ENCODE results near the gene CRYBA2. TPM values are rescaled to one million over a fixed set of nuclear protein-coding genes. Genes with fewer than 3 reads are reported as not detected.

CRYBA2 gene
- total RNA-seq, 2 donors from 2014 or later, result 2.6 to 3.5 TPM

- Mint-ChIP-seq H3K9me3 (no peaks in the 10 kb centered on the region), H3K4me1 (peaks cover 9% of the 10 kb centered on the region), H3K4me3 (peak overlapping the region; percentile 30), H3K27me3 (ENCODE audit: insufficient read depth) (peaks cover 96% of the 10 kb centered on the region), H3K36me3 (ENCODE audit: low read depth) (no peaks in the 10 kb centered on the region), H3K27ac (no peak overlapping the region)
- Histone ChIP-seq H3K36me3 (ENCODE audit: control insufficient read depth, insufficient read depth, low read length) (no peaks in the 10 kb centered on the region), H3K27me3 (ENCODE audit: control insufficient read depth, insufficient read depth, low read length, poor library complexity, severe bottlenecking) (peaks cover 98% of the 10 kb centered on the region), H3K9me3 (ENCODE audit: control insufficient read depth, low read length) (no peaks in the 10 kb centered on the region), H3K9ac (ENCODE audit: extremely low read depth, low read length, poor library complexity, severe bottlenecking) (no peak overlapping the region), H3K4me3 (ENCODE audit: low read length) (no peak overlapping the region), H3K4me1 (ENCODE audit: control insufficient read depth, insufficient read depth, low read length) (peaks cover 6% of the 10 kb centered on the region), H3K27ac (ENCODE audit: low read depth, low read length) (no peak overlapping the region)
- DNase-seq, result peak; percentile 66
- 5 to 7% methylated on average over 13 to 26 of the region's 26 CpGs for WGBS, 2 experiments (ENCODE audit: insufficient coverage in 1 of 2, insufficient read length in 1 of 2)
- TF ChIP-seq, protein P1, sequence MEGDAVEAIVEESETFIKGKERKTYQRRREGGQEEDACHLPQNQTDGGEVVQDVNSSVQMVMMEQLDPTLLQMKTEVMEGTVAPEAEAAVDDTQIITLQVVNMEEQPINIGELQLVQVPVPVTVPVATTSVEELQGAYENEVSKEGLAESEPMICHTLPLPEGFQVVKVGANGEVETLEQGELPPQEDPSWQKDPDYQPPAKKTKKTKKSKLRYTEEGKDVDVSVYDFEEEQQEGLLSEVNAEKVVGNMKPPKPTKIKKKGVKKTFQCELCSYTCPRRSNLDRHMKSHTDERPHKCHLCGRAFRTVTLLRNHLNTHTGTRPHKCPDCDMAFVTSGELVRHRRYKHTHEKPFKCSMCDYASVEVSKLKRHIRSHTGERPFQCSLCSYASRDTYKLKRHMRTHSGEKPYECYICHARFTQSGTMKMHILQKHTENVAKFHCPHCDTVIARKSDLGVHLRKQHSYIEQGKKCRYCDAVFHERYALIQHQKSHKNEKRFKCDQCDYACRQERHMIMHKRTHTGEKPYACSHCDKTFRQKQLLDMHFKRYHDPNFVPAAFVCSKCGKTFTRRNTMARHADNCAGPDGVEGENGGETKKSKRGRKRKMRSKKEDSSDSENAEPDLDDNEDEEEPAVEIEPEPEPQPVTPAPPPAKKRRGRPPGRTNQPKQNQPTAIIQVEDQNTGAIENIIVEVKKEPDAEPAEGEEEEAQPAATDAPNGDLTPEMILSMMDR (conservative IDR thresholded peaks at IDR 0.05), result no peak
Observed at GRCh38 chr2:218980735-218981389, 12.4 kb downstream of the CRYBA2 start.

DNA sequence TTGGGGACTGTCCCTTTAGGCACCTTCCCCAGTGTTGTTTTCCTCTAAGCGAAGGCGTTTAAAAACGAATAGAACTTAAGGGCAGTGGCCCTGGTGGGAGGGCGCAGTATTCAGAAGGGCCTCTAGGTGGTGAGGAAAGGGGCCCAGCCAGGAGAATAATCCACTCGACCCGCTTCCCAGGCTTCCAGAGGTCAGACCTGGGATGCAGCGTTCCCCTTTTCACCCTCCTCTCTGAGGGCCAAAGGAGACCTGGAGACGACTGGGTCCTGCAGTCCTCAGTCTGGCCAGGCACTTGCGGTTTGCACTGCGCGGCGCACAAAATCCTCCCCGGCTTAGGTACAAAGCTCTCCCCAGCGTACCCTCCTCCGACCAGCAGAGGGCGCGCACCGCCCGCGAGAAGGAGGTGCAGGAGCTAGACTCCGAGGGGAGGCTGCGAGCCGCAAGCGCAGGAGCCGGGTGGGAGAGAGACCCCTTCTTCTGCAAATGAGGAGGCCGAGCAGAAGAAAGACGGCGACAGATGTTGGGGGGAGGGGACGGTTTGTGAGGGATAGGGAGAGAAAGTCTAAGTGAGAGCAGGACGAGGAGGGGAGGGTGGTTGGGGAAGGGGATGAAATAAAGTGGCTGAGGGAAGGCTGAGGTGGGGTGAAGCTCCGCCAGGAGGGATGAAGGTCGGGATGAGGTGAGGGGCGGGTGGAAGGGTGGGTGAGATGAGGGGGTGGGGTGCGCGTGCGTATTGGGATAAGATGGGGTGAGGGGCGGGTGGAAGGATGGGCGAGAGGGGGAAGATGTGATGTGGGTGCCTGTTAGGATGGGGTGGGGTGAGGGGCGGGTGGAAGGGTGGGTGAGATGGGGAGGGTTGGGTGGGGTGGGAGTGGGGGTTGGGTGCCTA lies 13.1 kb downstream of the CRYBA2 start:
- peaks cover 6% of the 10 kb centered on the region for H3K4me1 ChIP-seq (ENCODE audit: control insufficient read depth, insufficient read depth, low read length)
- Mint-ChIP-seq H3K9me3 (no peaks in the 10 kb centered on the region), H3K27me3 (ENCODE audit: insufficient read depth) (peaks cover 97% of the 10 kb centered on the region), H3K4me3 (no peak overlapping the region), H3K36me3 (ENCODE audit: low read depth) (no peaks in the 10 kb centered on the region), H3K4me1 (peaks cover 9% of the 10 kb centered on the region), H3K27ac (no peak overlapping the region)
- TF ChIP-seq, protein P1 (conservative IDR thresholded peaks at IDR 0.05), result peak; percentile 98
- DNase-seq, result peak; percentile 97
- H3K27me3 ChIP-seq (ENCODE audit: control insufficient read depth, insufficient read depth, low read length, poor library complexity, severe bottlenecking), result peaks cover 98% of the 10 kb centered on the region
- H3K9ac ChIP-seq (ENCODE audit: extremely low read depth, low read length, poor library complexity, severe bottlenecking), result no peak overlapping the region
- no peaks in the 10 kb centered on the region for H3K9me3 ChIP-seq (ENCODE audit: control insufficient read depth, low read length)
- H3K4me3 ChIP-seq (ENCODE audit: low read length), result peak overlapping the region; percentile 49
- no peaks in the 10 kb centered on the region for H3K36me3 ChIP-seq (ENCODE audit: control insufficient read depth, insufficient read depth, low read length)
- WGBS, 2 experiments (ENCODE audit: insufficient coverage in 1 of 2, insufficient read length in 1 of 2), result 4 to 5% methylated on average over 11 to 37 of the region's 39 CpGs
- H3K27ac ChIP-seq (ENCODE audit: low read depth, low read length), result no peak overlapping the region

DNA sequence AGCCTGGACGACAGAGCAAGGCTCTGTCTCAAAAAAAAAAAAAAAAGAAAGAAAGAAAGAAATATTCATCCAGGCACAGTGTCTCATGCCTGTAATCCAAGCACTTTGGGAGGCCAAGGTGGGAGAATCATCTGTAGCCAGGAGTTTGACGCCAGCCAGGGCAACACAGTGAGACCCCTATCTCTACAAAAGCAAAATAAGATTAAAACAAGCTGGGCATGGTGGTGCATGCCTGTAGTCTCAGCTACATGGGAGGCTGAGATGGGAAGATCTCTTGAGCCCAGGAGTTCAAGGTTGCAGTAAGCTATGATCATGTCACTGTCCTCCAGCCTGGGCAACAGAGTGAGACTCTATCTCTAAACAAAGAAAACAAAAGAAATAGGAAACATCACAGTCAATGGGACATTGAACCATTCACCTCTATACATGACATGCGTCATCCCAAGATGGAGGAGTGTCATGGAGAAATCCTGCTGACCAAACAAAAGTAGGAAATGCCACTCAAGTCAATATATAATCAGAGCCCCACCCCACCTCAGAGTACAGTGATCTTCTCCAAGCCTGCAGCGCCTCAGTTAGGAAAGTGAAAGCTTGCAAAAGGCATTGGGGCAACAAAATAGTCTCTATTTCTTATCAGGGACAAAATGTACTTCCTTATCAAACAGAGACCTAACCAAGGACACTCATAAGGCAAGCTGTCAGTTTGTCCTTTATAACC lies 18.0 kb downstream of the CRYBA2 start:
- Mint-ChIP-seq H3K9me3 (no peaks in the 10 kb centered on the region), H3K4me3 (no peak overlapping the region), H3K27me3 (ENCODE audit: insufficient read depth) (peaks cover 91% of the 10 kb centered on the region), H3K36me3 (ENCODE audit: low read depth) (no peaks in the 10 kb centered on the region), H3K27ac (no peak overlapping the region), H3K4me1 (no peaks in the 10 kb centered on the region)
- H3K9me3 ChIP-seq (ENCODE audit: control insufficient read depth, low read length), result no peaks in the 10 kb centered on the region
- peaks cover 90% of the 10 kb centered on the region for H3K27me3 ChIP-seq (ENCODE audit: control insufficient read depth, insufficient read depth, low read length, poor library complexity, severe bottlenecking)
- WGBS, 2 experiments (ENCODE audit: insufficient coverage in 1 of 2, insufficient read length in 1 of 2), result 80 to 81% methylated on average over 1 to 4 of the region's 4 CpGs
- H3K27ac ChIP-seq (ENCODE audit: low read depth, low read length), result no peak overlapping the region
- H3K36me3 ChIP-seq (ENCODE audit: control insufficient read depth, insufficient read depth, low read length), result no peaks in the 10 kb centered on the region
- no peaks in the 10 kb centered on the region for H3K4me1 ChIP-seq (ENCODE audit: control insufficient read depth, insufficient read depth, low read length)
- no peak overlapping the region for H3K4me3 ChIP-seq (ENCODE audit: low read length)
- DNase-seq, result peak; percentile 8
- no peak overlapping the region for H3K9ac ChIP-seq (ENCODE audit: extremely low read depth, low read length, poor library complexity, severe bottlenecking)
- TF ChIP-seq, protein P1 (conservative IDR thresholded peaks at IDR 0.05), result no peak

All from endodermal cell (in vitro differentiated cells).